Stimulated activated CD4-positive, alpha-beta T cell treated with anti-CD3 and anti-CD28 coated beads, Interleukin-1b, Interleukin-23, amount 100 ng/mL, for 24 hours (primary cell): ENCODE measurements around the gene MRAP2.

Experiments used
- DNase-seq, 4 experiments: peaks; one replicate each; pipeline ENCODE4 v3.0.0-alpha.2; 2020; ENCODE audit warnings: low read depth in 4 of 4, low spot score in 1 of 4

MRAP2 gene, protein sequence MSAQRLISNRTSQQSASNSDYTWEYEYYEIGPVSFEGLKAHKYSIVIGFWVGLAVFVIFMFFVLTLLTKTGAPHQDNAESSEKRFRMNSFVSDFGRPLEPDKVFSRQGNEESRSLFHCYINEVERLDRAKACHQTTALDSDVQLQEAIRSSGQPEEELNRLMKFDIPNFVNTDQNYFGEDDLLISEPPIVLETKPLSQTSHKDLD

DNA sequence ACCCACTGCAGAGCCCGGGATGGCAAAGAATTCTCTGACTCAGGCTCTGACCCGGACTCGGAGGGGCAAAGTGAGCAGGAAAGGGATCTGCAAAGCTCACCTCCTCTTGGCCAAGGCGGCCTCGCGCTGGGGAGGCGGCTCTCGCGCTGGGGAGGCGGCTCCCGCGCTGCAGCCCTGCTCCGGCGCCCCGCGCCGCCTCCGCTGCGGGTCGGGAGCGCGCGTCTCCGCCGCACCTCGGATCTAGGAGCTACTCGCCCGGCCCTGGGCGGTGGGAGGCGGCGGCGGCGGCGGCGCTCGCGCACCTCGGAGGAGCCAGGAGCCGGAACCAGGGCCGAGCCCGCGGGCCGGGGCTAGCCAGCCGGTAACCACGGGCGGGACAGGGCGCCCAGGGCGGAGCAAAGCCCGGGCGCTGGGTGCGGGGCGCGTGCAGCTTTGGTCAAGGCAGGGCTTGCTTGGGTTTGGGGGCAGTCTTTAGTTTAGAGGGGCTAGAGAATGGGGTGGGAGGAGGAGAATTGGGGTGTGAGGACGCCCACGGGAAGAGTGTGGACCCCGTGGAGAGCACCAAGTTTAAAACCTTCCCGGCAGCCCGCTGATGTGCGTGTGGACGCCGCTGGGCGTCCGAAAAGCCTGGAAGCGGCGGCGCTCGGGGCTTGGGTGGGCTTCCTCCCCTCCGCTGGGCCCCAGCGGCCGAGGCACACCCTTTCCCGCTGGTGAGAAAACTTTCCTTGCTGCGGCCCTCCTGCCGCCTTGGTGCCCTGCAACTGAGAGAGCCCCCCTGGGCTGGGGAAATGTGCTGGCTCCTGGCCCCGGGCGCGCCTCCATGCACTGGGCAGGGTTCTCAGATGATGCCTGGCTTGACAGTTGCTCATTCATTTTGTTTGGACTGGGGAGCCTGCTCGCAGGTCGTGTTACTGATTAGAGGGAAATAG, at the start of gene MRAP2:
Gene MRAP2 (plus strand): TSS at position 250 of the 929 bp plus-strand sequence. CDS start 21,547 bp downstream, outside the sequence.
- no peak for DNase-seq

DNA sequence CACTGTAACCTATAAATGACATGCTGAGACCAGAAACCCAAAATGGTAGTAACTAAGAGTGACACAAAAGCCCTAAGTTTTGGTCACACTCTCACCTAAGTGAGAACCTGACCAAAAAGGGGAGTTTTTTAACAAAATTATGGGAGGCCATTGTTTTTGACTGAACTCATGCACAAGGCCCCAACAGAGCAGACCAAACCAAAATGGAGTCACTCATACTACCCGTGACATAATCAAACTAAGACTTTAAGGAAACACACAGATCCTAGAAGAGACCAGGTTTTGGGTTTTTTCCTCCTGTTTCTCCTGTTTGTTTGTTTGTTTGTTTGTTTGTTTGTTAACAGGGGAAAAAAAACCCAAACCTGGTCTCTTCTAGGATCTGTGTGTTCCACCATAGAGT, 49.2 kb upstream of the MRAP2 start:
- no peak for DNase-seq

DNA sequence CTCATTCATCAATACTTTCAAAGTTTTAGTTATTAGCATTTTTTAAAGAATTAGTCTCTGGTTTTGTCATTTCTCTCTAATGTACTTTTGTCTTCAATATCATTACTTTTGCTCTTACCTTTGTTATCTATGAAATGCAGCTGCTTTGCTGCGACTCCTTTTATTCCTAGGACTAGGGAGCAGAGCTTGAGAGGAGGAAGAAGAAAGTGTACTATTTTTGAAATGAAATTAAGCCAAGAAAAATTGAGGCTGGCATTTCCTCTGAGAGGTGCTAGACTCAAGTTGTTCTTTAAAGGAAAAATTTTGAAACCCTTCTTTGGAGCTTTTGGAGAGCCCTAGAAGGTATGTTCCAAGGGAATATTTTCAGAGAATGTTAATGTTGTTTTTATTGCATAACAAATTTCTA, 48.3 kb upstream of the MRAP2 start:
- DNase-seq: no peak

DNA sequence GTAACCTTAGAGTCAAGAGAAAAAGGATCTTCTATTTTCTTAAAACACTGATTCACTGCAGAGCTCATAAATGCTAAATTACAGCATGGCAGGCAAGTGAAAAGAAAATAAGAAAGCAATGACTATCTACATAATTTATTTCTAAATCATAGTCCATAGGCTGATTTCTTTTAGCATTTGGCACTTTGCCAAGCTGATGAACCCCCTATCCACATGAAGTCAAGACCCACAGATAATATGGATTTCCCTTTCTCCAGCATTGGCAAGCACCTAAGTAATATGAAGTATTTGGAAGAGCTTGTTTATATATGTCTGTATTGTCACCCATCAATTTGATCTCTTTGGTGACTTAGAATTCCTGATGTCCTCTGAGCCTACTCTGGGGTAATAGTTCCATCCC, 47.9 kb upstream of the MRAP2 start:
- DNase-seq: no peak

DNA sequence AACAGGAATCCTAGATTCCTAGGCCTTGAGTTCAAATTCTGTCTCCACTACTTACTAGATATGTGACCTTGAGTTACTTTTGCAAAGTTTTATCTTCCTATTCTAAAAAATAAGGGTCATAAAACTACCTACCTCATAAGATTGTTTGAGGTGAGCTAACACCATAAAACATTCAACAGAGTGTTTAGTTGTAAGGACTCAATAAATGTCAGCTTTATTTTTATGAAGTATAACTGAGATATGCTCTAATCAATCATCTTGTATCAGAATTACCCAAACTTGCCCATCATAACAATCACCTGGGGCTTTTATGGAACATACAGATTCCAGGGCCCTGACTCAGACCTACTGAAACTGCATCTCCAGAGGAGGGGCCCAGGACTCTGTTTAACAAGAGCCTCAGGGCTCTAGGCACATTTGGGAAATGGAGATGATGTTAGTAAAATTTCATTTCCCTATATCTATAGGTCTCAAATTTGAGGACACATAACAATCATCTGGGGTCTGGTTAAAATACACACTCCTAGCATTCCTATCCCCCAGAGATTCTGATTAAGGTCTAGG, 35.5 kb upstream of the MRAP2 start:
- no peak for DNase-seq

DNA sequence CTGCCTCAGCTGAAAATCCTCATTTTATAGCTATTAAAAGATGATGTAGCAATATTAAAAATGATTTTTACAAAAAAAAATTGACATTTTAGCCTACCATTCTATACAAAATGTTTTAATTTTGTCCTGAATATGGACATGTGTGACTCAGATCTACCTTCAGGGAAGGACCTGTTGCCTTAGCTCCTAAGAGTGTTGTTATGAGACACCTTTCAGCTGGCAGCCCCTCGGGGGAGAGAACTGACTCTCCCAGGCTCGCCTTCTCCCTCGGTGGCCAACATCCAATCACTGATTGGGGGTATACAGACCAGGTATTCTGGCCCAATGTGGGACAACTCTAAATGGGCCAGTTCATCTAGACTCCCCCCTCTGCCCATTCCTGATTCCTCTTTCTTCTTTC, 32.5 kb upstream of the MRAP2 start:
- DNase-seq: no peak

DNA sequence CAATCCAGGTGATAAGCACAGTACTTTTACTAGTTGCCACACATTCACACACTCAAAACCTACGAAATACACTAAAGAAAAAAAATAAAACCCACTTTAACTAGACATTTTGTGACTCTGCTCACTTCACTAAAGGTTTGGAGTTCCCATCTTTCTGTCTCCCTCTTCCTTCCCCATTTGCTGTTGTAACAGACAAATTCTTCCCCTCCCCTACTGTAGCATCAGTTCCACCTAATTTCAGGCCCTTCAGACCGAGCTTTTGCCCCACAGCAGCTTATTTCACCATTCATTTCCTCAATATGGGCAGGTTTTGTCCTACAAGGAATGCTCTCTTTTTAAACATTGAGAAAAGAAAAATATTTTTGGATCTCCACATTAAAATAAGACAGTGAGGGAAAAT, 31.3 kb upstream of the MRAP2 start:
- no peak for DNase-seq

DNA sequence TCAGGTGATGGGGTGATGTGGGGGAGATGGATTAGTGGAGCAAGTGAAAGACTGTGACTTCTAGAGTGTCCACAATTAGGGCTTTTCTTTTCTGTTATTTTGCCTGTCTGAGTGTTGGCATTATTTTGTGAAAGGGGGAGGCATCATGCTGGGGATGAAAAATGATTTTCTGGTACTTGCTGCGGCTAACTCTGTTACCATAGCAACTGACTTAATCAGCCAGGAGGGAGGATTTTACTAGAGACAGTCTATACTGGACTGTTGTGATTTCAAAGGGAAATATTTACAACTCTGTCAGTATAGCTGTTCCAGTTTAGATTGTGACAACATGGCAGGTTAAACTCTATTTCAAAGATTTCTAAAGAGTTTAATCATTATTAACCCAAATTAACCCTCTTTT, 30.4 kb upstream of the MRAP2 start:
- DNase-seq: no peak

DNA sequence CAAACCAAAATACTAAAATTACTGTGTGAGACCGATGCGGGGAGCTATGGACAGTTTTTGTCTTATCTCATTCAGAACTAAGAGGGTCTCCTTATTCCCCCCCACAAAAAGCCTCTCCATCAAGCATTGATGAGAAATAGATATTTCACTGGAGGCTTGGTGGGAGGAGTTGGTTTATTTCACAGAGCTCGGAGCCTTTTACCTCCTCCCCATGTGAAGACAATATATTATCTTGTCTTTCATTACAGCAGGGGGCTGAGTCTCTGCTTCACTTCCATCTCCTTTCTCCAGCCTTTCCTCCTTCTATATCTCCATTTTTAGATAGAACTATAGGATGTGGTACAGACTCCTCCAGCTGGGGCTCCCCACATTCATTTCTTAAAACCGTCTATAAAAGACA, 29.9 kb upstream of the MRAP2 start:
- no peak for DNase-seq

DNA sequence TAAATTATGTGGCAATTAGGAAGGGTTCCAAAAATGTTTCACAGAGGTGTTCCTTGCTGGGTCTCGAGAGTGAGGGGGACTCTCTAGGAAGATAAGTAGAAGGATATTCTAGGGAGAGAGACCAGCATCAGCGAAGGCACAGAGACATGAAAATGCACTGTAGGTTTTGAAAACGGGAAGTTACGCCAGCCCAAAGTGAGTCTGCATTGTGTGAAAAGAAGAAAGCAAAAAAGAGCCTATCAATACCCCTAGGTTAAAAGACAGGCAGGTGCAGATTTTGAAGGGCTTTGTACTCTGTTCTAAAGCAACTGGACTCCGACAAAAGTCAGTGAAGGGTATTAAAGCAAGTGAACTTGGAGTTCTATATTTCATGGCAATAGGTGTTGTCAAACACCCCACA, 25.7 kb upstream of the MRAP2 start:
- DNase-seq: no peak

DNA sequence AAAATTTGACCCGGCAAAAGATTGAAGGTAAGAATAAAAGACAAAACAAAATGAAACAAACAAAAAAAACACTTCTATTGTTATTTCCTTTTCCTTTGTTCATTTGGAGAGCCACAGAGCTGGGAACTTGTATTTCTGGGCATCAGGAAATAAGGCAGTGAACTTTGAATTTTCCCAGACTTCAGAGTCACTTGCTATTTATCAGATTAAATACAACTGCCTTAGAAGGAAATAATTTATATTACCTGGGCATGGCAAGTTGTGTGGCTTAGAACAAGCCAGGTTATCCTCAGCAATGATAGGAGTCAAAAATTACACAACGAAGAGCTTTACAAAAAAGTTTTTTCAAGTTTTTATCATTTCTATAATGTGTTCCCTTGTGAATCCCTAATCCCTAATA, 20.2 kb upstream of the MRAP2 start:
- DNase-seq: no peak

DNA sequence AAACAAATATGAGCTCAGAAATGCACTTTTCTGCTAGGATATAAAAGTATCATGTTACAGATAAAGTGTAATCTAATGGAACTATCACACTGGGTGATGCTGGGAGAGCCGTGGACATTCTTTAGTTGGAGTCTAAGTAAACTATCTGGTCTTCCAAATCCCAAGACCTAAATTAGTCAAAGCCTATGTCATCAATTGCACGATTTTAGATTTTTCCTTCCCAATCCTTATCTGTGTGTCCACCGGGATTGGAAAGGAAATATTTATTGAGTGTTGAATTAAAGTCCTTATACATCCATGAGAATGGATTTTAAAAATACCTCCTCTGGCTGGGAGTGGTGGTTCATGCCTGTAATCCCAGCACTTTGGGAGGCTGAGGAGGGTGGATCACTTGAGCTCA, 19.6 kb upstream of the MRAP2 start:
- DNase-seq: no peak

DNA sequence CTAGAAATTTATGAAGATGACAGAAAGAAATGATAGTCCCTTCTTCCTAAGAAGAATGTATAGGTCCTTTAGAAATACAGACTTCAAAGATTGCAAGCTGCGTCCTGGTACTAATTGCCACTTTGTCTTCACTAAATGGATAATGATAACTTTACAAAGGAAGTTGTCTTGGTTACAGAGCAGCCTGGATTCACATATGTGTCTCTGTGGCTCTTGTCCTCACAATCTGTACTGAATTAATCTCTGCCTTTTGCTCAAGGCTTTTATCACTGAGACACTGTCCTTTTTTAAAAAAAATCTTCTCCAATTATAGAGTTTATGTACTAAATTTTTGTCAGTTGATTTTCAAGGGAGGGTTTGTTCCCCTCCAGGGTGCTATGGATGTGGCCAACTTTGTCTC, 17.5 kb upstream of the MRAP2 start:
- DNase-seq: no peak

DNA sequence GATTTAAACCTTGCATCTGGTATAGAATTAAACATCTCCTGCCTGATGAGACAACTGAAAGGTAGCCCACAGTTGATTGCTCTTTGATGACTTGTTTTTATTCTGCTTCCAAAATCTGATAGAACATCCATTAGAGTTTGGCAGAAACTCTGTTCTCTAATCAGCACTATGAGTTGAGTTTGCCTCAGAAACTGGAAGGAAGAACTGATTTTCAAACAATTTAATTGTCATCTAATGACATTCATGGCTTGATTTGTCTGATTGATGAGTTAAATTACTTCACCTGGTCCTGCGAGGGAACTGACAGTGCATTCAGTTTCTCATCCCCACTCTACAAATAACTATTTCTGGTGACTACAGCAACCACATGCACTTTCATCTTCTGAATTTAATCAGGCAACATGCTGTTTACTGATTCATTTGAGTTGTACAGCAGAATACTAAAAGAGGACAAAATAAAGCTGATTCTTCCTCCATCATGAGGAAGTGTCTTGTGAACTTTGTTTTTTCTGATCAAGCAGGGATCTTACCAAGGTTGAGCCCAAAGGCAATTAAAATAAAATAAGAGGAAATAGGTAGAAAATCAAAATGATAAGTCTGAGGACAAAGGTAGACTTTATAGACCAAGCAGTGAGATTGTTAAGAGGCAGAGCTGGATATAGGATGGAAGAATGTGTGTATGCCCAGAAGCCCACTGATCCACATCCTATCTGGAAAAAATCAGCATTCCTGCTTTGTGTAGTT, 15.7 kb upstream of the MRAP2 start:
- DNase-seq: no peak

DNA sequence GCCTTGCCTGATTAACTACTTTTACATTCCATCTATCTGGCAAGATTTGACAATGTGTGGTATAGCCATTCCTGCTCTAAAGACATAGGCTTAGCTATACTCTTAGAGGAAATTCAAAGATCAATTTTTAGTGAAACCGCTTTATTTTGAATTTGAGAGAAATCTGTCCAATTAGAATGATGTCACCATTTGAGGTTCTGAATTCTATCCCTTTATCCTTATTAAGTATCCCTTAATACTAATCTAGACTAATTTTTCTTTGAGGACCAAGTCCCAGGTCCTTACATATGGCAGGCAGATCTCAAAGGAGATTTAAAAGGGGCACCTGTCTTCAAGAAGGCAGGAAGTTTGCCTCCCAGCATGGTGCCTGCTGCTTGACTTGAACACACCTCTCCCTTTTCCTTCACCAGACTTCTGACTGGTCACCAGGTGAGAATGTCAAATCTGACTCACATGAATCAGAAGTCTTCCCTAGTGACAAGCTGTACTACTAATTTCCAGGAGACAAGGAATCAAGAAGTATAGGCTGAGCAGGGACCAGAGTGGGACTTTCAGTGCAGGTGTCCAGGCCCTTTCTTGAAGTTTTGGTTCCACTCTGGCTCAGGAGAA, 15.0 kb upstream of the MRAP2 start:
- DNase-seq: no peak

DNA sequence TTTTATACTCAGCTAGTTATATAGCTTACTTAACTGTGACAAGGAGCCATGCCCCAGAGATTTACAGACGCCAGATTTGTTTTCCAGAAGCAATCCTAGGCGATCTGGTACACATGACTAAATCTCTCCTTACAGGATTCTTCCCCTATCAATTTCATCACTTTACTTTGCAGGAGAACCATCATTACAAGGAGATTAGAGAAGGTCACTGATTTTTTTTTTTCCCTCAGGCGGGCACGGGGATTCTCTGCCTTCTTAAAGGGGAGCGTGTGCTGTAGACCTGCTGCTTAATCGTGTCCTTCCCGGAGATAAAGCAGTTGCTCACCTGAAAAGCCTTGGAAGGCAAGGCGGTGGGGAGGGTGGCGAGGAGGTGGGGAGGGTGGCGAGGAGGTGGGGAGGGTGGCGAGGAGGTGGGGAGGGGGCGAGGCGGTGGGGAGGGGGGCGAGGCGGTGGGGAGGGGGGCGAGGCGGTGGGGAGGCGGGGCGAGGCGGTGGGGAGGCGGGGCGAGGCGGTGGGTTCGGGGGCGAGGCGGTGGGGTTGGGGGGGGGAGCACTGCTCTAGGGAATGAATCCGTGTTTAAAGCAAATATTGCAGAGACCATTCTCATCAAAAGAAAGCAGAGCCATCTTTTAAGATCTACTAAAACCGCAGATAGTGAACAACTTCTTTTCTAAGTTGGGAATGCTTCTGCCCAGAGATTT, 14.3 kb upstream of the MRAP2 start:
- no peak for DNase-seq

DNA sequence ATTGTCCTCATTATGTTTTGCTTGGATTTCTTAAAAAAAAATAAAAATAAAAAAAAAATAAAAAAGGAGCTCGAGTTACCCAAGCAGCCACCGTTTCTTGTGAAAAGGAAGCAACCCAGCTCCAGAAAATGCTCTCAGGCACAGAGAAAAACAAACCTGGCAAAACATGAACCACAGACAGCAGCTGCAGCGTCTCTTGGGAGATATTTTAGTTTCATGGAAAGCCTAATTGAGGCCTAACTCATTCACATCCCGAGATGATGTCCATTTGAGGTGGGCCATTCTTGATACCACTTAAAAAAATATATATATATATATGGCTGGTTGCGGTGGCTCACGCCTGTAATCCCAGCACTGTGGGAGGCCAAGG, 13.7 kb upstream of the MRAP2 start:
- DNase-seq: no peak

DNA sequence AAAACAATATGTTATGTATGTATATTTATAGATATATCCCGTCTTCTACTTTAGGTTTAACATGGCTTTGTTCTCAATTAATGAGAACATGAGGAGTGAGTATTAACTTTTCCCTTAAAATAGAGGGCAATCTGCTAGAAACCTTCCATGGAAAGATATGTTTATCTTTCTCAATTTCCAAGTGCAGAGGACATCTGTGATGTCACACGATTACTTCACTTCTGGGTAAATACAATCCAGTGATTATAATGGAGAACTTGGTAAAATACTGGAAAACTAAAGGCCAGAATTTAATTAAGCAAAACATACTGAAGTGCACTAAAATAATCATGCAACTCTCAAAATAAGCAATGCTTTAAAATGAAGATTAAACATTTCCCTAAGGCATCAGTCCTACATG, 11.9 kb upstream of the MRAP2 start:
- no peak for DNase-seq

DNA sequence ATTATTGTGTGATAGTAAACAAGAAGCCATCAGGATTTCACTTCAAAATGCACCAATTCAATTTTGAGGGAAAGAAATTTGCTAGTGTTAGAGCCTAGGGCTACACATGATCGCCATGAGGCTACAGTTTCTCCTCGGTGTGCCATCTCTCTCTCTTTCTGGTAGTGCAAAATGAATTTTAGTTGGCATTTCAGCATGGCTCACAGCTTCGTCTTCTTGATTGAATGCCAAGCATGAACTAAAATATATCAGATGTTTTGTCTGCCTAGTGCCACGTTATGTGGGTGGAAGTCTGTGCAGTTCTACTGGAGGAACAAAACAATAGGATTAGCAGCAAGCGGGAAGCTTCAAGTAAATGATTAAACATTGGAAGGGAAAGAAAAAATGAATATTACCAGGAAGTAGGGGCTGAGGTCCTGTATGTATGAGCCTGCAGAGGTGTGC, 6.8 kb upstream of the MRAP2 start:
- DNase-seq: no peak

DNA sequence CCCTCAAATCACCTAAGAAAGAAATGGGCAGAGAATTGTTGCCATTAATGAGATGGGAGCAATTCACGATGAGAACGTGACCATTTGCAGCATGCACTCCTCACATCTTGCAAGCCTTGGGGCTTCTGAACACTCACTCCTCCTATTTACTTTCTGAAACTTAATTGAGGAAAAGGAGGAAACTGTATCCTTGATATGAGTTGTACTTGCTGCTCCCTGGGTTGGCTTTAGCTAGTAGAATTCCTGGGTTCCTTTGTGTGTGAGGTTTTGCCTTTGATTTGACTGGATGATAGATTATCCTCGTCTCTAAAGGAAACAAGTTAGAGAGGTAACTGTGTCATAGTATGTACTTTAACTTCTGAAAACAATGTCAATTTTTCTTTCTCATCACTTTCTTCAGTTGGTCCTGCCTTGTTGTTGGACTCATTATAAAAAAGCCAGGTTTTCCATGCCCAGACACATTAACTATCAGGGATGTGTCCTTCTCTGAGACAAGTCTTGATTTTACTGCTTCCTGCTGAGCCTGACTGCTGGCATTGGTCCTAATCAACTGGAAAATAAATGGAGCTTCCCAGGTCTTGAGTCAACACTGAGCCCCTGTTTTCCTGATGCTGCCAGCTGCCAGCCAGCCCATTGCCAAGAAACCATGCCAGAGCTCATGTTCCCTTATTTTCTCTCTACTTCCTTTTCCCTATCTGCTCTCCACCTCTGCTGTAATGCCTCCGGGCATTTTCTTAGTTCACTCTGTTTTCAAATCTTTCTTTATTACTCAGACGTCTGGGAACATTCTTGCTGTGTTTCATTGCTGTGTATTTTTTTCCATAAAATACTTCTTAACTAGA, 6.0 kb upstream of the MRAP2 start:
- no peak for DNase-seq
